DMS 273 (cell line): ENCODE measurements around the gene AP4B1.
"Not testable (repeated sequence)": the region's sequence is repeated elsewhere in the genome, so short reads cannot be mapped to it uniquely, and the experiment has no call there.

Source experiments
- DNase-seq: peaks from one replicate; lab custom pipeline; 2025; ENCODE audit not compliant: unreplicated experiment; lab: John Stamatoyannopoulos, UW

The AP4B1 gene

DNA sequence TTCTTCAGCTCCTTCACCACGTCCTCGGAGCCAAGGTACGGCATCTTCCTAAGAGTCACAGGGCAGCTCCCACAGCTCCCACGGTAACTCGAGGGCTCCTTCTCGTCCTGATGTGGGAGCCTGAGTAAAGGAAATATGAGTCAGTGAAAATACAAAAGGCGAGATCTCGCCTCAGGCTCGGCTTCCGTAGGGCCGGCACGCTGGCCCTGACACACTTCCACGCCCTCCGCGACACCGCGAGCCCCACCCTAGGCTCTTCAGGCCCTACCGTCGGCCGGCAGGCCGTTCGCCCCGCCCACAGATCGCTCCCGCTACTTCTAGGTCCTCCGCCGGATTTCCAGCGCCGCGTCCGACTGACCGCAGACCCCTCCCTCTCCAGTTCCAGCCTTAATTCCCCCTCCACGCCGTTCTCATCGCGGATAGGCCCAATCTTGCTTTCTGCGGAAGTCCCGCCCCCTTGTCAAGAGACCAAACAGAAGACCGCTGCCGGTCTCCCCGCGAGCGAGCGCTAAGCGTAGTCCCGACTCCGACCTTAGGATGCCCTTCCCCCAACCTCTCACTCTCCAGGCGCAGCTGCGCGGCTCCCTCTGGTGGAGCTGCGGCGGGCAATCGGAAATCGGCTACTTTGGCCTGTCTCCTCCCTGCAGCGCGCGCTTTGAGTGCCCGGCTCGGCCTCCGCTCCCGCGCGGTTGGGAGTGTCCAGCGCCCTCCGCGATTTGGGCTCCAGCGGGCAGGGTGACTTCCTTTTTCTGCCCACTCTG, at the start of gene AP4B1, which contains the start of gene DCLRE1B:
TSS of gene AP4B1 (minus strand) at position 126 of the 761 bp plus-strand sequence. CDS start at position 44, 82 bp downstream.
TSS of gene DCLRE1B (plus strand) at position 653 of the 761 bp plus-strand sequence. CDS start 261 bp downstream, outside the sequence.
- peak; percentile 100 for DNase-seq

DNA sequence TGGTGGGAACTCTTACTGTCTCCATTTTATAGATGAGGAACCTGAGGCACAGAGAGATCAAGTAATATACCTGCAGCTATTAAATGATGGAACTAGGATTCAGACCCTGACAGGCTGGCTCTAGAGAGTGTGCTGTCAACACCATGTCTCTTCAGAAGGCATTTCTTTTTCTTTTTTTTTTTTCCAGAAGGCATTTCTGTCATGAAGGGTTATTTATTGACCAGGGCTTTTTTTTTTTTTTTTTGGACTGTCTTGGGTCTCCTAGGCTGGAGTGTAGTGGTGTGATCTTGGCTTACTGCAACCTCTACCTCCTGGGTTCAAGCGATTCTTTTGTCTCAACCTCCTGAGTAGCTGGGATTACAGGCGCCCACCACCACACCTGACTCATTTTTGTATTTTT, 47.1 kb upstream of the AP4B1 start:
- no peak for DNase-seq

DNA sequence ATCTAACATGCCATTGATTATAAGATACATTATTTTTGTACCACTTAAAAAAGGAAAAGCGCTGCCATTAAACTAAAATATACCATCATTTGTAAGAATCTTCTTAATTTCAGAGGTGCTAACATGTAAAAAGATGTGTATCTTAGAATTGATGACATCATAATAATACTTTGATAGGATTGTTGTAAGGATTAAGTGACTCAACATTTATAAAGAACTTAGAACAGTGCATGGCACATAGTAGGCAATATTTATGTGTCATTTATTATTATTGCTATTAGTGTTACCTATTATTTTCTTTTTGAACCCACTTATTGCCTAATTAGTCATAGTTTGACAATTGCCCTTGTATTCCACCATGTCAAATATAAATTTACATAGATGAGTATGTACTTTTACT, 46.3 kb upstream of the AP4B1 start:
- no peak for DNase-seq

DNA sequence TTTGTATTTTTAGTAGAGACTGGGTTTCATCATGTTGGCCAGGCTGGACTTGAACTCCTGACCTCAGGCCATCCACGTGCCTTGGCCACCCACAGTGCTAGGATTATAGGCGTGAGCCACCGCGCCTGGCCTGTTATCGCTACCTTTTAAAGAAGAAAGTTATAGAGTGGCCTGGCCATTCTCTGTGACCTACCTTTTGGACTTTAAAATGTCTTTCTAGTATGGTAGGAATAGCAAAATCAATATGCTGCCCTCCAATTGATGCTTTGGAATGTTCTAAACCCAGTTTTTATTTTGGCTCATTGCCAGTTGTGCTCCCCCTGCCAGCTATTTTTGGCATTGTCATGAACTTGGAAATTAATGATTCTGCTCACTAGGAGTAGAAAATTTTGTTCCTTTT, 44.4 kb upstream of the AP4B1 start:
- peak; percentile 49 for DNase-seq

DNA sequence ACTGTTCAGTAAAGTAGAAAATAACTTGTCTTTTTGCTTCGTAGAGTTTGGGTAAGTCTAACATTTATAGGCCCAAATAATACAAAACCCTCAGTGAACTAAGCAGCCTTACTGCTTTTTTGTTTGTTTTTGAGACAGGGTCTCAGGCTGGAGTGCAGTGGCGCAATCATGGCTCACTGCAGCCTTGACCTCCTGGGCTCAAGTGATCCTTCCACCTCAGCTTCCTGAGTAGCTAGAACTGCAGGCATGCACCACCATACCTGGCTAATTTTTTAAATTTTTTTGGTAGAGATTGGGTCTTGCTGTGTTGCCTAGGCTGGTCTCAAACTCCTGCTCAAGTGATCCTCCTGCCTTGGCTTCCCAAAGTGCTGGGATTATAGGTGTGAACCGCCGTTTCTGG, 43.6 kb upstream of the AP4B1 start:
- DNase-seq, result not testable (repeated sequence)

DNA sequence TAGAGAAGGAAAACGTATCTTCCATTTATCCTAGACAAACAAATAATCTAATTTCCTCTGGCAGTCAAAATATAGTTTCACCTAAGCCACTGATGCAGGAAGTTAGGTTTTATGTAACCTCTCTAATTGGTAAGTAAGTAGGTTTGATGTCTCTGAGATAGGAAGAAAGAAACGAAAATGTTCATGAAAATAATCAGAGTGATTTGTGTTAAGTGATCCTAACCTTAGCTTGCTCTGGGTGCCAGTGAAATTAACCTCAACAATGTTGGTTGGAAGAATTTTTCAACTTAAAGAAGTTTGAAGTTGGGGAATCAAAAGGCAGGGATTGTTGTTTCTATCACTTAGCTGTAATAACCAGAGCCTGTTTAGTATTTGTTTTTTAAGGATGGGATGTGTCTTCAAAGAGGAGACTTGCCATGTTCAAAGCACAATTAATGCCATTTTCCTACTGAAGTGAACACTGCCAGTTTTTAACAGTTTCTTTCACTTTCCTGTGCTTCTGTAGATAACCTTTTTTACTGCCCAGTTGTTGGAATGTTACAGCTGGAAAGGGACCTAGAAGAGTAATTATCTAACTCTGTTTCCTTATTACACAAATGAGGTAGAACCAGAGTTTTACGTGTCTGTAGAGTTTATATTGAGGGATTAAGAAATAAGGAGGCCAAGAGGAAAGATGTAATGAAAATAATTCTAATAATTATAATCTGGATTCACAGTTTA, 42.9 kb upstream of the AP4B1 start:
- DNase-seq, result no peak

DNA sequence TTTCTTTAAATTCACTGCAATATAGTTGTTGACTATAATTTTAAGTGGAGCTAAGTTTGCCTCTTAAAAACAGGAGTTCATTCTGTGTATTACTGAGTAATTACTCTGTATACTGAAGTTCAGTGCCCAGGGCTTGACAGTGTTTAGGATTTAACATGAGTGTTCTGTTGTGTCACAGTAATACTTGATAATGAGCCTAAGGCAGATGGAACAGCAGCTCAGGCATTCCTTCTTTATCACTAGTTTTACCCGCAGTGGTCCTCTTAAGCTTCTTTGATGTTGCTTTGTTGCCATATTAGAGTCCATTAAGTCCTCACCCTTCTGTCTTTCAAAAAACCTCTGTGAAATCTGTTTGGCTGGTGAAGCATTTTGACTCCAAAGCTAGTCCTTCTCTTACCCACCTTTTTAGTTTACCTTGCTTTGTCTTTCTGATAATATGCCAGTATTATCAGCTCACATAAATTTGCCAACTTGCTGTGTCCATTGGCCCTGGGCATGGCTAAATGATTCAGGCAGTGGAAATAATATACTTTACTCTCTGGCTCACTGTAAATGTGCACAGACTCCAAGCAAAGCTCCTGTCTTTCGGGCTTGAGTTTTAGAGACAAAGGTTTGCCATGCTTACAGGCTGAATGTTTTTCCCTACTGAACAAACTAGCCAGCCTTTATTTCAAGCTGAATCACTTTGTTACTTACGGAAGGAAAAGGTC, 42.2 kb upstream of the AP4B1 start:
- peak; percentile 49 for DNase-seq

DNA sequence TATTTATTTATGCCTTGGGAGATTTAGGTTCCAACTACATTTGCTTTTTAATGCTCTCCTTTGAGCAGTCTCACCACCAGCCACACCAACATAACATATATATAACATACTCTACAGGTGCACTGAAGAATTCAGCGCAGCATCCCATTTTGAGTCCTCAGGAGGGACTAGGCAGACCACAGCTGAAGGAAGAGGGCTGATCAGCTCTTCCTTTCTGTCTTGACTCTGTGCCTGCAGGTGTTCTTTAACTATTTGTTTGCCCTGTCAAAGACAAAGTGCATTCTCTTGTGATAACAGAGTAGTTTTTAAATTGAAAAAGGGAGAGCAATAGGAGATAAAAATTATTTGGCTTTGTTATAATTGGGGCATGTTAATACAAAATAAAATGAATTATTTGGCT, 41.5 kb upstream of the AP4B1 start:
- no peak for DNase-seq

DNA sequence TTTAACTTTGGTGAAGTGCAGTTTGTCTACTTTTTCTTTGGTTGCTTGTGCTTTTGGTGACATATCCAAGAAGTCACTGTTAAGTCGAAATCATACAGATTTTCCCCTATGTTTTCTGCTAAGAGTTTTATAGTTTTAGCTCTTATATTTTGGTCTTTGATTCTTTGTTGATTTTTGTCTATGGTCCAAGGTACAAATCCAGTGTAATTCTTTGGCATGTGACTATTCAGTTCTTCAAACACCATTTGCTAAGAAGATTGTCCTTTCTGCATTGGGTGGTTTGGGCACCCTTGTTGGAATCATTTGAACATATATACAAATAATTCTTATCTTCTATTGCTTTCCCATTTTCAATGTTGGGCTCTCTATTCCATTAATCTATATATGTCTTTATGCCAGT, 40.7 kb upstream of the AP4B1 start:
- no peak for DNase-seq

DNA sequence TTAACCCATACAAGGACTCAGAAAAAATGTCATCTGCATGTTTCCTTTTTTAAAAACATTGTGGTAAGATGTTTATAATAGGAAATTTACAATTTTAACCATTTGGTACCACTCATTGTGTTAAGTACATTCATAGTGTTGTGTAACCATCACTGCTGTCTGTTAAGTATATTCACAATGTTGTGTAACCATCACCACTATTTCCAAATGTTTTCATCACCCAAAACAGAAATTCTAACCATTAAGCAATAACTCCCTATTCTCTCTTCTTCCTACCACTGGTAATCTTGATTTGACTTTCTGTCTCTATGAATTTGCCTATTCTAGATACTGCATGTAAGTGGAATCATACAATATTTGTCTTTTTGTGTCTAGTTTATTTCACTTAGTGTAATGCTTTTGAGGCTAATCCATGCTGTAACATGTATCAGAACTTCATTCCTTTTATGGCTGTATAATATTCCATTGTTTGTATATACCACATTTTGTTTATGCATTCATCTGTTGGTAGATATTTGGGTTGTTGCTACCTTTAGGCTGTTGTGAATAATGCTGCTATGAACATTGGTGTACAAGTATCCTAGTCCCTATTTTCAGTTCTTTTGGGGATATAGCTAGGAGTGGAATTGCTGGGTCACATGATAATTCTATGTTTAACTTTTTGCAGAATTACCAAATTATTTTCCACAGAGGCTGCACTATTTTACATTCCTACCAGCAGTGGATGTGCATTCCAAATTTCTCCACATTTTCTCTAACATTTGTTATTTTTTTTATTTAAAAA, 38.6 kb upstream of the AP4B1 start:
- DNase-seq, result no peak

DNA sequence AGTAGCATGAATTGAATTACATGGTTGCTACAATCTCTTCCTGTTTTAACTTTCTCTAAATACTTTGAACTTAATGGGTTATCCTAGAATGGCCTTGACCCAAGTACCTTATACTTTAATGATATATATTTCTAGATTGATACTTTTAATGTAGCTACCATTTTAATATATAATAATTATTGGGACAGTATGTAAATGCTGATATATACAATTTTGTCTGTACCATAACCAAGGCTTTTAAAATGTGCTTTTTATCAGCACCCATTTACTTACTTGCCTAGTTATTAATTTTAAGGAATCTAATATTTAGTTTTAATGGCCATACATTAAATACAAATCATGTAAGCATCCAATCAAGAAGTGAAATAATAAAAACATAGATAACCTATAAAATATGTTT, 37.9 kb upstream of the AP4B1 start:
- no peak for DNase-seq

DNA sequence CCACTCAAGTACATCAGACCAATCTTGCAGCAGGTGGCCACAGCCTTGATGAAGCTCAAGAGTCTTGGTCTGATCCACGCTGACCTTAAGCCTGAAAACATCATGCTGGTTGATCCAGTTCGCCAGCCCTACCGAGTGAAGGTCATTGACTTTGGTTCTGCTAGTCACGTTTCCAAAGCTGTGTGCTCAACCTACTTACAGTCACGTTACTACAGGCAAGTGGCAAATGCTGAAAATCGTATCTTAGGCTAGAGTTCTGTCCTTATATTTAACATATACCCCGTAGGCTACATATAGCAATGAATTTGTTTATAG, 36.6 kb upstream of the AP4B1 start:
- no peak for DNase-seq

DNA sequence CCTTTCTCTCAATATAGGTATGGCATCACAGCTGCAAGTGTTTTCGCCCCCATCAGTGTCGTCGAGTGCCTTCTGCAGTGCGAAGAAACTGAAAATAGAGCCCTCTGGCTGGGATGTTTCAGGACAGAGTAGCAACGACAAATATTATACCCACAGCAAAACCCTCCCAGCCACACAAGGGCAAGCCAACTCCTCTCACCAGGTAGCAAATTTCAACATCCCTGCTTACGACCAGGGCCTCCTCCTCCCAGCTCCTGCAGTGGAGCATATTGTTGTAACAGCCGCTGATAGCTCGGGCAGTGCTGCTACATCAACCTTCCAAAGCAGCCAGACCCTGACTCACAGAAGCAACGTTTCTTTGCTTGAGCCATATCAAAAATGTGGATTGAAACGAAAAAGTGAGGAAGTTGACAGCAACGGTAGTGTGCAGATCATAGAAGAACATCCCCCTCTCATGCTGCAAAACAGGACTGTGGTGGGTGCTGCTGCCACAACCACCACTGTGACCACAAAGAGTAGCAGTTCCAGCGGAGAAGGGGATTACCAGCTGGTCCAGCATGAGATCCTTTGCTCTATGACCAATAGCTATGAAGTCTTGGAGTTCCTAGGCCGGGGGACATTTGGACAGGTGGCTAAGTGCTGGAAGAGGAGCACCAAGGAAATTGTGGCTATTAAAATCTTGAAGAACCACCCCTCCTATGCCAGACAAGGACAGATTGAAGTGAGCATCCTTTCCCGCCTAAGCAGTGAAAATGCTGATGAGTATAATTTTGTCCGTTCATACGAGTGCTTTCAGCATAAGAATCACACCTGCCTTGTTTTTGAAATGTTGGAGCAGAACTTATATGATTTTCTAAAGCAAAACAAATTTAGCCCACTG, 36.0 kb upstream of the AP4B1 start:
- DNase-seq, result no peak

DNA sequence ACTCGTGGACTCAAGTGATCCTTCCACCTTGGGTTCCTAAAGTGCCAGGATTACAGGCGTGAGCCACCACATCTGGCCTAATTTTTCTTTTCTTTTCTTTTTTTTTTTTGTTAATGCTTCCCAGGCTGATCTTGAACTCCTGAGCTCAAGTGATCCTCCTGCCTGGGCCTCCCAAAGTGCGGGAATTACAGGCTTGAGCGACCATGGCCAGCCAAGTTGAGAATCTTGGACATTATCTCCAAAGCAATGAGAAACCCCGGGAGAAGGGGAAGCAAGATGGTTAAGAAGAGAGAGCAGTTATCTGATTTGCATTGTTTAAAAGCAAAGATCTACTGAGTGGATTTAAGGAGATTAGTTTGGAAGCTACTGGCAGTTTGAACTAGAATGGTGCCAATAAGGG, 33.6 kb upstream of the AP4B1 start:
- DNase-seq, result no peak

DNA sequence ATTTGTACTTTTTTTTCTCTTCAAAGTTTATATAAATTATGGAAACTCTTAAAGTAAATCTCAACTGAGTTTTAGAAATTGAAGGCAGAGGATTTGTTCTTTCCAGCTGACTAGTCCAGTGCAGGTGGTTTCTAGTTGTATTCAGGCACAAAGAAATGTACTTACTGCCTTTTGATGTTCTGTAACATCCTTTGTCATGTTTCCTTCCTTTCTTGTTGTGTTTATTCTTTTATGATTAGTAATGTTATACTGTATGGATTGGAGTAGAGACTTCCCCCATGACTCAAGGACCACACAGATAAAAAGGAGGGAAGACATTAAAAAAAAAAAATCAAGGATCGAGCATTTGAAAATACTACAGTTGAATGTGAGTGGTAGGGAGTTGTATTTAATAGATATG, 32.5 kb upstream of the AP4B1 start:
- no peak for DNase-seq

DNA sequence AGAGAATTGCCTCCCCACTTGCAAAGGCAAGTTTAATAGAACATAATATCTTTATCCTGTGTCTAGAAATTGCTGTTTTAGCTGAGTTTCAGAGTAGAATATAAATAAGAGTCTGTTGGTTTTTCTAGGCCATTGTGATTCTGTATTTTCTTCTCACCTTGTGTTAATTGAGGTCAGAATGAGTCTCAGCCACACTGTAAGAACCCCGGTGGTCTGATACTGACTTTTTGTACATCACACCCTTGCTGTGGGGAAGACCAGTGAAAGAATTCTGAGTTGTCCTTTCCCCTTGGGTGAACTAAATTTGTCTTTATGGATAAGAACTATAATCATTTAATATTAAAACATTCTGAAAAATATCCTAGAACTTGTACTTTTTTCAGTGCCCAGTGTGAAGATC, 31.4 kb upstream of the AP4B1 start:
- DNase-seq, result no peak

DNA sequence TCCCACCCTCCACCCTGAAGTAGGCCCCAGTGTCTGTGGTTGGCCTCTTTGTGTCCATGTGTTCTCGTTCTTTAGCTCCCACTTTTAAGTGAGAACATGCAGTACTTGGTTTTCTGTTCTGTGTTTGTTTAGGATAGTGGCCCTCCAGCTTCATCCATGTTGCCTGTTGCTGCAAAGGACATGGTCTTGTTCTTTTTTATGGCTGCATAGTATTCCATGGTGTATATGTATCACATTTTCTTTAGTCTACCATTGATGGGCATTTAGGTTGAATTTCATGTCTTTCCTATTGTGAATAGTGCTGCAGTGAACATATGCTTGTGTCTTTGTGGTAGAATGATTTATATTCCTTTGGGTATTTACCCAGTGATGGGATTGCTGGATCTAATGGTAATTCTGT, 30.6 kb upstream of the AP4B1 start:
- no peak for DNase-seq

DNA sequence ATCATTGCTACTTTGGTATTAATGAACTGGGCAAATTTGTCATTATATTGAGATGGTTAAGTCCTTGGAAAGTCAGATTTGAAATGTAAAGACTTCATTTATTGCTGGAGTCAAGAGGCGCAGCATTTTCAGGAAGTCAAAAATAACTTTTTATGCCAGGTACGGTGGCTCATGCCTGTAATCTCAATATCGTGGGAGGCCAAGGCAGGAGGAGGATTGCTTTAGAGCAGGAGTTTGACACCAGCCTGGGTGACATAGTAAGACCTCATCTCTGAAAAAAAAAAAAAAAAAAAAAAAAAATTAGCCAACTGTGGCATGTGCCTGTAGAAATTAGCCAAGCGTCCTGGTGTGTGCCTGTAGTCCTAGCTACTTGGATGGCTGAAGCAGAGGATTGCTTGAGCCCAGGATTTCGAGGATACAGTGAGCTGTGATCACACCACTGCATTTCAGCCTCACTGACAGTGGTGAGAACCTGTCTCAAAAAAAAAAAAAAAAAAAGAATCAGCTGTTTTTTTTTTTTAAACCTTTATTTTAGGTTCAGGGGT, 30.0 kb upstream of the AP4B1 start:
- no peak for DNase-seq

DNA sequence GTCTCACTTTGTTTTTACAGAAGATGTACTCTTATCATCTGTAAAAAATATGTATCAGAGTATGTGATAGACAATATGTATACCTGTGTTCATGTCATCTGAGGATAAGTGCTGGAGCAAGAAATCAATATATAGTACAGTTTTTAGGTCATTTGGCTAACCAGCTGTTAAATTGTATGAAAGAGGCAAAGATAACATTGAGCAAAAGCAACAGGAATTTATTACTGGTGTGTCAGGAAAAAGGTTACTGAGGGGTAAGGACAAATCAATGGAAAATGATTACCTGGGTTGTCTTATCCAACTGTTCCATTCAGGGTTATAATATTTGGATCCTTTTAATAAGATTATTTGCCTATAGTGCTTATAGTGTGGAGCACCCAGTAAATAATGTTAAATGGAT, 29.4 kb upstream of the AP4B1 start:
- DNase-seq, result no peak

DNA sequence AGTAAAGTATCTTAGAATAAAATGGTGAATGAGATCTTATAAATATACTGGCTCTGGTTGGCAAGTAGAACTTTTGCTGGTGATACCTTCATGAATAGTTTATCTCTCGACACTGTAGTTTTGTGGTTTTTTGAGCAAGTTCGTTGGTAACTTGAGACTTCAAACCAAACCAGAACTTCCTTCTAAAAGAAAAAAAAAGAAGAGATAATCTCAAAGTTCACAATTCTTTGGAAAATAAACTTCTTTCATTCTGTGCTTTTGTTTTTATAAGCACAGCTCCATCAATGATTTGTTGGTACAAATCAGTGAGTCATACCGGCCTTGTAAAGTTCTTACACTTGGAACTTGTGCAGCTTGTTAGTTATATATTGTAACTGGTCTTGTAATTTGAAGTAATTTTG, 26.9 kb upstream of the AP4B1 start:
- DNase-seq, result no peak
